Neural cell (in vitro differentiated cells): ENCODE results near the gene MED8.

ENCODE experiments used
- EP300 ChIP-seq: fragments of 450-650 bp; conservative IDR thresholded peaks from 2 replicates; pipeline ENCODE4 v1.6.1; 2014; ENCODE audit warnings: antibody characterized with exemption, mild to moderate bottlenecking, moderate library complexity; ENCODE audit not compliant: poor library complexity, severe bottlenecking
- EZH2 ChIP-seq: fragments of 200-600, 300-800 bp; shearing (Covaris generic), sonication (generic); IDR thresholded peaks from 2 replicates; pipeline ENCODE4 v1.6.1; 2014; ENCODE audit warnings: antibody characterized with exemption, low read length, borderline replicate concordance, mild to moderate bottlenecking; ENCODE audit not compliant: insufficient read depth, poor library complexity, severe bottlenecking
- POLR2AphosphoS5 ChIP-seq: IDR thresholded peaks from 2 replicates; pipeline ENCODE4 v1.6.1; 2012
- RAD21 ChIP-seq: fragments of 450-650 bp; conservative IDR thresholded peaks from 2 replicates; pipeline ENCODE4 v1.6.1; 2014; ENCODE audit warnings: antibody characterized with exemption, mild to moderate bottlenecking, moderate library complexity
- SMC3 ChIP-seq: fragments of 450-650 bp; conservative IDR thresholded peaks from 2 replicates; pipeline ENCODE4 v1.6.1; 2014; ENCODE audit warnings: antibody characterized with exemption, mild to moderate bottlenecking, moderate library complexity; ENCODE audit not compliant: poor library complexity
- TF ChIP-seq, protein P1 (sequence below): fragments of 450-650 bp; IDR thresholded peaks from 2 replicates; pipeline ENCODE4 v1.5.1; 2014; ENCODE audit warnings: antibody characterized with exemption, mild to moderate bottlenecking, moderate library complexity; ENCODE audit not compliant: poor library complexity, severe bottlenecking

DNA sequence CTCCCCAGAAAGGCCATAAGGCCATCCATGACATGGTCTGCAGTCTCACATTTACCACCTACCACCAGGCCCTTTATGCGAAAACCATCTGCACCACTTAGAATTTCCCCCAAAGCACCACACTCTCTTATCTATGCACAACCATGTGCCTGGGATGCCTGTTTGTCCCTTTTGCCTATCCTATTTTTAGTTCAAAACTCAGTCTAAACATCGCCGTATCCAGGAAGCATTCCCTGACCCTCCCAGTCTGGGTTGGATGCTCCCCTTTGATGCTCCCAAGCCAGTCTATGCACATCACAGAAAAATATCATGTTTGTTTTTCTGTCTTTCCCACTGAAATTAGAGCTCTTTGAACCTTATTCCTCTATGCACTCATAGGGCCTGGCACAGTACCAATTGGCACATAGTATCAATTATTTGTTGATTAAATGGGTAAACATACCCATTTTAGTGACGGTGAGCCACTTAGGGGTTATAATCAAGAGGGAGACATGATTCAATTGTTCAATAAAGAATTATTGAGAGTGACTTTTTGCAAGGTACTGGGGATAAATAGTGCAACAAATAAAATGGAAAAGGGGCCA is 45.2 kb downstream of the MED8 start:
- TF ChIP-seq, protein P1, sequence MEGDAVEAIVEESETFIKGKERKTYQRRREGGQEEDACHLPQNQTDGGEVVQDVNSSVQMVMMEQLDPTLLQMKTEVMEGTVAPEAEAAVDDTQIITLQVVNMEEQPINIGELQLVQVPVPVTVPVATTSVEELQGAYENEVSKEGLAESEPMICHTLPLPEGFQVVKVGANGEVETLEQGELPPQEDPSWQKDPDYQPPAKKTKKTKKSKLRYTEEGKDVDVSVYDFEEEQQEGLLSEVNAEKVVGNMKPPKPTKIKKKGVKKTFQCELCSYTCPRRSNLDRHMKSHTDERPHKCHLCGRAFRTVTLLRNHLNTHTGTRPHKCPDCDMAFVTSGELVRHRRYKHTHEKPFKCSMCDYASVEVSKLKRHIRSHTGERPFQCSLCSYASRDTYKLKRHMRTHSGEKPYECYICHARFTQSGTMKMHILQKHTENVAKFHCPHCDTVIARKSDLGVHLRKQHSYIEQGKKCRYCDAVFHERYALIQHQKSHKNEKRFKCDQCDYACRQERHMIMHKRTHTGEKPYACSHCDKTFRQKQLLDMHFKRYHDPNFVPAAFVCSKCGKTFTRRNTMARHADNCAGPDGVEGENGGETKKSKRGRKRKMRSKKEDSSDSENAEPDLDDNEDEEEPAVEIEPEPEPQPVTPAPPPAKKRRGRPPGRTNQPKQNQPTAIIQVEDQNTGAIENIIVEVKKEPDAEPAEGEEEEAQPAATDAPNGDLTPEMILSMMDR: no peak
- no peak for TF ChIP-seq SMC3
- TF ChIP-seq EZH2: no peak
- no peak for TF ChIP-seq POLR2AphosphoS5
- no peak for TF ChIP-seq EP300
- TF ChIP-seq RAD21: no peak
